ENCODE results near the gene LRRC53. TPM values are rescaled to one million over a fixed set of nuclear protein-coding genes. Genes with fewer than 3 reads are reported as not detected.

Gene LRRC53
- total and polyA plus RNA-seq, 12 donors, result not detected

DNA sequence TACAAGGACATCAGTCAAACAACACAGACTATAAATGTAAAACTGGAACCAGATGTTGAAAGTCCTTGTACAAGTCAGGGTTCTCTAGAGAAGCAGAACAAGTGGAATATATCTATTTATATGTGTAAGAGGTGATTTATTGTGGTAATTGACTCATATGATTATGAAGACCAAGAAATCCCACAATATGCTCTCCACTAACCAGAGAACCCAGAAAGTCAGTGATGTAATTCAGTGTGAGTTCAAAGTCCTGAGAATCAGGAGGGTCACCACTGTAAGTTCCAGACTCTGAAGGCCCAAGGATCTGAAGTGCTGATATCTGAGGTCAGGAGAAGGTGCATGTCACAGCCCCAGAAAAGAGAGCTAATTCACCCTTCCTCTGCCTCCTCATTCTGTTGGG, 57.0 kb downstream of the LRRC53 start:
- H3K36me3 ChIP-seq, result no peaks in the 10 kb centered on the region
- no peaks in the 10 kb centered on the region for H3K4me1 ChIP-seq
- no peak for DNase-seq
- H3K9me3 ChIP-seq, result peaks cover 0 to 8% (median 0%) of the 10 kb centered on the region in 11 donors
- ATAC-seq, result no peak
- TF ChIP-seq, protein P1, sequence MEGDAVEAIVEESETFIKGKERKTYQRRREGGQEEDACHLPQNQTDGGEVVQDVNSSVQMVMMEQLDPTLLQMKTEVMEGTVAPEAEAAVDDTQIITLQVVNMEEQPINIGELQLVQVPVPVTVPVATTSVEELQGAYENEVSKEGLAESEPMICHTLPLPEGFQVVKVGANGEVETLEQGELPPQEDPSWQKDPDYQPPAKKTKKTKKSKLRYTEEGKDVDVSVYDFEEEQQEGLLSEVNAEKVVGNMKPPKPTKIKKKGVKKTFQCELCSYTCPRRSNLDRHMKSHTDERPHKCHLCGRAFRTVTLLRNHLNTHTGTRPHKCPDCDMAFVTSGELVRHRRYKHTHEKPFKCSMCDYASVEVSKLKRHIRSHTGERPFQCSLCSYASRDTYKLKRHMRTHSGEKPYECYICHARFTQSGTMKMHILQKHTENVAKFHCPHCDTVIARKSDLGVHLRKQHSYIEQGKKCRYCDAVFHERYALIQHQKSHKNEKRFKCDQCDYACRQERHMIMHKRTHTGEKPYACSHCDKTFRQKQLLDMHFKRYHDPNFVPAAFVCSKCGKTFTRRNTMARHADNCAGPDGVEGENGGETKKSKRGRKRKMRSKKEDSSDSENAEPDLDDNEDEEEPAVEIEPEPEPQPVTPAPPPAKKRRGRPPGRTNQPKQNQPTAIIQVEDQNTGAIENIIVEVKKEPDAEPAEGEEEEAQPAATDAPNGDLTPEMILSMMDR (IDR thresholded peaks at IDR 0.05), result no peak
- H3K27ac ChIP-seq, result no peak overlapping the region
- intact Hi-C loops (cut with DNase I), result loop anchor here in 1 of 10 donors (5.0 kb wide), 1 partner anchor 627 kb away; no protein-coding TSS in a partner anchor
- no peaks in the 10 kb centered on the region for H3K27me3 ChIP-seq
- H3K4me3 ChIP-seq, result no peak overlapping the region

DNA sequence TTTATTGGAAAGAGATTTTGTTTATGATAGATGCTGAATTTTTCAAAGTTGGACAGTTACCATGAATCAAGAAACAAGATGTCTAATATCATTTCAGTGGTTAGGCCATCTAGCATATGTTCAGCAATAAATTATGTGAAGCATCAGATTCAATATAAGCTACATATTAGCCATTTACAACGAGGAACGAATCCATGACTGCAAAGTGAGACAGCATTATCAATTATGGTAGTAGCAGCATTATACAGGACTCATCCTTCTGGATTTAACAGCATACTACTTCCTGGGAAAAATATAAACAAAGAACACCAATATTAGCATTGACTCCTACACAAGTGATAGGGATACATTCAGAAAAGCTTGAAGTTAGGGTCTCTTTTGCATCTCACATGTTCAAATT, 59.1 kb downstream of the LRRC53 start:
- TF ChIP-seq, protein P1 (IDR thresholded peaks at IDR 0.05), result no peak
- Histone ChIP-seq H3K36me3 (no peaks in the 10 kb centered on the region), H3K27ac (no peak overlapping the region), H3K4me3 (no peak overlapping the region), H3K27me3 (no peaks in the 10 kb centered on the region), H3K9me3 (peaks cover 0 to 10% (median 0%) of the 10 kb centered on the region in 11 donors), H3K4me1 (no peaks in the 10 kb centered on the region)
- DNase-seq, result no peak
- WGBS, 2 donors, result 82 to 89% methylated on average over 2 of the region's 2 CpGs
- intact Hi-C loops (cut with DNase I), result no loop called here
- ATAC-seq, result no peak

DNA sequence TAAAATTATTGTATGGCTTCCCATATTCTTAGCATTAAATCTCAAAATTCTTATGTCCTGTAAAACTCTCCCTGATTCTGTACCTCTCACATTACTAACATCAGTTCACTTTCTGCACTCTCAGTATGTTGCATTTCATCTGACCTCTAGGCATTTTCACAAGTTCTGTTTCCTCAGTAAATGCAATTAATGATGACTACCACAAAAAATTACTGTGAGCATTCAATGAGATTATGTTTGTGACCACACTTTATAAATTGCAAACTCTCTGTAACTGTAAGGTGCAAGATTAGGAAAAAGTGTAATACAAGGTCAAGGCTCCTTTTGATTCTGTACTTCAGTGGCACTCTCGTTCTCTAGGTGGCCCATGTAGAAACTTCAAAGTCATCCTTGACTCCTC, 60.4 kb downstream of the LRRC53 start:
- Histone ChIP-seq H3K27me3 (no peaks in the 10 kb centered on the region), H3K36me3 (no peaks in the 10 kb centered on the region), H3K9me3 (peaks cover 0 to 10% (median 0%) of the 10 kb centered on the region in 11 donors), H3K27ac (no peak overlapping the region), H3K4me3 (no peak overlapping the region), H3K4me1 (no peaks in the 10 kb centered on the region)
- WGBS, 2 donors, result 64 to 73% methylated on average over 1 of the region's 1 CpG
- no peak for DNase-seq
- intact Hi-C loops (cut with DNase I), result no loop called here
- no peak for ATAC-seq
- TF ChIP-seq, protein P1 (IDR thresholded peaks at IDR 0.05), result no peak

DNA sequence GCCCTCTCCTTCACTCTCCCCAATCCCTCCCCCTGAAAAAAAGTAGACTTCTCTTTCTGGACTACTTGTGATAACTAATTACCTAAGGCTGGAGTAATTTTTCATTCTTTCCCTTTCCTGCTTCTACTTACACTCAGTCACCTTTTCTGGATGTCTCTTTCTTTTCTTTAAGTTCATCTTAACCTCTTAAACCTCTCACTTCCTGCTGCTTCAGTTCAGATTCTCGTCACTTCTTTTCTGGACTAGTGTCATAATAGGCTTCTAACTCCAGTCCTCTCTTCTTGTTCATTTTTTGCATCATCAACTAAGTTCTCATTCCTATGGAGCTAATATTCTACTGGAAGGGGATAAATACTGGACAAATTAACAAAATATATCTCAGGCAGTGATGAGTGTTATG, 75.4 kb downstream of the LRRC53 start:
- no peak for DNase-seq
- TF ChIP-seq, protein P1 (IDR thresholded peaks at IDR 0.05), result no peak
- Histone ChIP-seq H3K4me1 (peaks cover 0 to 27% (median 2%) of the 10 kb centered on the region in 9 donors), H3K4me3 (no peak overlapping the region), H3K9me3 (no peaks in the 10 kb centered on the region), H3K27me3 (no peaks in the 10 kb centered on the region), H3K27ac (no peak overlapping the region), H3K36me3 (peaks cover 0 to 33% (median 0%) of the 10 kb centered on the region in 9 donors)
- ATAC-seq, result no peak
- 66% methylated on average over 1 of the region's 1 CpG for WGBS, 2 donors
- intact Hi-C loops (cut with DNase I), result no loop called here

Data from heart right ventricle (tissue), 16 donors.